Measurements from ENCODE around the gene VWC2L.

Gene VWC2L

GRCh38 chr2:214543386-214543955, 132.6 kb downstream of the VWC2L start:
- no peak for DNase-seq

DNA sequence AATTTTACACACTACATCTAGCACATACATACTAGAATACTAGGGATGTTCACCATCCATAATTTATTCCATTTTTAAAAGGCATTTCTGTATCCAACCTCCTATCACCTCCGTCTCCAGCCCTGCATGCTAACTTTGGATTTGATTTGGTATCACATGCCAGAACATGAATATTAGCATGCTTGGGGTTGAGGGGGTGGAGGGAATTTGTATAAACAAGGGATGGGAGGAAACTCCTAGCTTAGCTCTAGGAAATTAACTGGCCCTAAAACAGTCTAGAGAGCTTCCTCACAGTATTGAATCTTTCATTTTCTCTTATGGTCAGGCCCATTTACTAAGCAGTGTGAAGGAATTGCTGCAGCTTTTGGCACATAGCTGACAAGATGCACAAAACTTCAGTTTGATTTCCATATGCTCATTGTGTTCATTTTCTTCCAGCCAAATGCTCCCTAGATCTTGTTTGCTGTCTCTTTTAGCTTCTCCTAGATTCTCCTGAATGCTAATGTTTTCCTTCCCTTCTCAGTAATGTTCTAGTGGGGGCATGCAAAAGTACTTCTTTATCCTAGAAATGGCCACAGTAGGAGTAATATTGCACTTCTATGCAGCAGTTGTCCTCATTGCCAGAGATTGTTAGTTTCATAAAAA, 135.2 kb downstream of the VWC2L start:
- no peak for DNase-seq

GRCh38 chr2:214547931-214548330, 137.1 kb downstream of the VWC2L start:
- no peak for DNase-seq

DNA sequence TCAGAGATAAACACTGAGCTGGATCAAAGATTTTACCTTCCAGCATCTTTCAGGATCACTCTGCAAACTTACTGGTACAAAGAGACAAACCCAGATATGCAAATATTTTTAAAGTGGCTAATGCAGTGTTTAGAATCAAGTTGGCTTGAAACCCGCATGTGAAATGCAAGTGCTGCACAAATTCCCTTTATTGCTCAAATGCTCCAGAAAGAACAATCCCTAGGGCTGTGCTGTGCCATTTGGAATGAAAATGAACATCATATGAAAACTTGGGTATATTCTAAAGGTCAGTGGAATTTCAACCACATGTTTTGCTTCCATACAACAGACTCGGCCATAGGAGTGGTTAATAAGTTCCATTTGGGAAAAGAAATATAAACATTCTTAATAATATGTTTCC, 139.1 kb downstream of the VWC2L start:
- no peak for DNase-seq

GRCh38 chr2:214550786-214551185, 139.9 kb downstream of the VWC2L start:
- no peak for DNase-seq

- no peak for DNase-seq
Measured at GRCh38 chr2:214557884-214558283, 147.0 kb downstream of the VWC2L start.

DNA sequence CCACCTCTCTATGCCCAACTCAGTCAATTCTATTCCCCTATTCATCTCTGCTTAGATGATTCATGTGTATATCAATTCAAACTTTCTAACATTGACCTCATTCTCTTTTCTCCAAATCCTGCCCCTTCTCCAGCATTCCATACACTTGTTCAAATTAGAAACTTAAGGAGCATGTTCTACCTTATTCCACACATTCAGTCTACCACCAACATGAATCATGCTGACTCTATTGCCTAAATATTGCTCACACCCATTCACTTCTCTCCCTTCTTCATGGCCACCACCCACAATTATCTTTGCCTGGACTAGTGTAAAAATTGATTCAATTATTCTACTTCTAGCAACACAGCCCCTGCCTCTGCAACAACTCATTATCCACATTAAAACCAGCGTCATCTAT, 147.5 kb downstream of the VWC2L start:
- no peak for DNase-seq

DNA sequence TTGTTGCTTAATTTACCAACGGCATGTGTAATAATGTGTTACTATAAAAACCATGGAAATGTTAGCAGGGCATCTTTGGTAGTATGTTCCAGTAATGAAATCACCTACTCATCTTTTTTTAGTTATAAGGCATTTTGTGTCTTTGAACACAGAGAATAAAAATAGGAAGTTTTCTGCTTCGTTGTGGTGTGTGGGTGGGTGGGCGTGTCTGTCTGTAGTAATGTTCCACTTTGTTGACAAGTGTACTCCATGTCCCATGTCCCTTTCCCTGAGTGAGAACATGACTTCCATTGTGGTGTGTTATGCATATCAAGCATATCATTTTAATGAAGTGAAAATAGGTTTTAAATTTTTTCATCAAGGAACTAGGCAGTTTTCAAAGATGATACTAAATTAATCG, 149.3 kb downstream of the VWC2L start:
- no peak for DNase-seq

DNA sequence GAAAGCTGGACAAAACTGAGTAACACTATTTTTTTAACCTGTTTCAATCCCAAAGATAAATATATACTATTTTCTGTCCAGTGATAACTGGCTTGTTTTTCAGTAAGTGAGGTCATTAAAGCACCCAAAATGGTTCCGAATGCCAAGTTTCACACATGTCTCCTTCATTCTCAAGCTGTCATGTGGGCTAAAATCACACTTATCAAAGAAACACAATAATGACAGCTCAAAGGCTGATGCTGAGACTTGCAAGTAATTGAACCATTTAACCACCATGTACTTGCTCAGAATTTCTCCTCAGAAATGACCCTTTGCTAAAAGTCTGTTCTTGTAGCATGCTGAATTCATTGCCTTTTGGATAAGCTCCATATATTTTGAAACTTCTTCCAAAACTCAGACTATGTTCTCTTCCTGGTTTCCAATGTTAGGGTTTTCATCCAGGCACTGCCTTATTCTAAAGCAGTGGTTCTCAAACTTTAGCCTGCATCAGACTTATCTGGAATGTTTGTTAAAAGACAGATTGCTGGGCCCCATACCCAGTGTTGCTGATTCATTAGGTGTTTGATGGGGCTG, 149.8 kb downstream of the VWC2L start:
- no peak for DNase-seq

- DNase-seq, result no peak
Measured at GRCh38 chr2:214565246-214565645, 154.4 kb downstream of the VWC2L start.

DNA sequence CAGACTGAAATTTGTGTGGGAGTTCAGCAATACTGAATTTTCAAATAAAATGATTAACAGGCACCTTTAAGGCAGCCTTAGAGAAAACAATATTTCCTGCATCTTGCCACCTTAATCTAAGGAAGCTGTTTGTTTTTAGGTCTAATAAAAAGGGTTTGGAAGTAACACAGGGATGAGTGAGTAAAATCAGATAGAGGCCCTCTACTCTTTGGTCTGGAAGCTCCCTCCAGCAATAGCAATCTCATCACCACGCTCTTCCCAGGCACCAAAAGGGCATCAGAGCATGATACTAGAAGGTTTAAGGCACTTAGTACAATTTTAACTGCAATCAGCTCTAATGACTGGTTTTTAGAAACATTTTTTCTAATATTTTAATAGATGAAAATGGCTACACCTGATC, 155.6 kb downstream of the VWC2L start:
- no peak for DNase-seq

DNA sequence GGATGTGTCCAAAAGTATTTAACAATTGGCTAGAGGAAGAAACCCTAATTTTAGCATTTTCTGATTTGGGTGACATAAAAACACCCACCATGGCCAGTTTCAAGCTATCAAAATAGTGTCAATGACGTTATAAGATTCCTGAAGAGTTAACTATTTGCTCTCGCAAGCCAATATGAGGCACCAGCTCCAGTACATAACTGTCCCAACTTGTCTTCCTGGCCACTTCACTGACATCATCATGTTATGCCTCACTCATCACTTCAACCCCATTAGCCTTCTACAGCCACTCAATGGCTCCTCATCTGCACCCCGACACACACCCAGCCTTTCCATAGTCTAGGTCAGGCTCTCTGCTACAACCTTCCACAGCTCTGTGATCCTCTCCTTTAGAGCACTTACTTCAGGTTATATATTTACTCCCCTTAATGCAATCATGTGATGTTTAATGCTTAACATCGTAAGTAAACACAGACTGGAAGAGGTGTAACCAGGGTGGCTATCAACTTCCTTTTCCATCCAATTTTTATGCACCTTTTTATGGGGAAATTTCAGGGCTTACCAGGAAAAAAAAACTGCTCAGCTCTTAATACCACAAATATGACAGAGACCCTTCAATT, 158.7 kb downstream of the VWC2L start:
- DNase-seq, result no peak

- DNase-seq, result no peak
Measured at GRCh38 chr2:214574084-214574781, 163.4 kb downstream of the VWC2L start.

- no peak for DNase-seq
Measured at GRCh38 chr2:214575030-214575429, 164.2 kb downstream of the VWC2L start.

DNA sequence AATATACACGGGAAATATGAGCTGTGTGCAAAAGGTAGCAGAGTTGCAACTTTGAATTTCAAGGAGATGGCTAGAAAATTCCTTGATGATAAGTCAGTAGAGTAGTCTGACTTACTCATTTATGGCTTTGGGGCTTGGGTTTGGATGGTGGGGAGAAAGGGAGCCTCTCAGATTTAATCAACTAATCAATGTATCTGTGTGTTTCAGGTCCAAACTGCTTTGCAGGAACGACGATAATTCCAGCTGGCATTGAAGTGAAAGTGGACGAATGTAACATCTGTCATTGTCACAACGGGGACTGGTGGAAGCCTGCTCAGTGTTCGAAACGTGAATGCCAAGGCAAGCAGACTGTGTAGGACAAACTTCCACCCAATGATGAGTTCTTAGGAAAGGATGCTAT, 164.6 kb downstream of the VWC2L start:
- no peak for DNase-seq

DNA sequence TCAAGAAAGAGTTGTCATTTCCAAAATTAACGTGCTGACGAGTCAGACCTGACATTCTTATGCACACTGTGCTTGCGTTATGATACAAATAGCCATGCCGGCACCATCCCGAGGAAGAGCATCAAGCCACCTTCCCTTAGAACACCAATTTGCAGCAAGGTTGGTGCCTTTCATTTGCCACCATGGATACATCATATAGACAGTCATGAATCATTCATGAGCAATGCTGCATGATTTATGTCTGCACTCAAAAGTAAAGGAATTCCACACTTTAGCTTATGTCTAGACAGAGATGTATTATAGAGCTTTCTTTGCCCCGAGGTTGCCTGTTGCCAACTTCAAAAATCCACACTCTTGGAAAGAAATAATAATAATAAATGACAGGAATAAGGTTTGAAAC, 166.9 kb downstream of the VWC2L start:
- DNase-seq, result no peak

GRCh38 chr2:214578442-214578841, 167.6 kb downstream of the VWC2L start:
- no peak for DNase-seq

DNA sequence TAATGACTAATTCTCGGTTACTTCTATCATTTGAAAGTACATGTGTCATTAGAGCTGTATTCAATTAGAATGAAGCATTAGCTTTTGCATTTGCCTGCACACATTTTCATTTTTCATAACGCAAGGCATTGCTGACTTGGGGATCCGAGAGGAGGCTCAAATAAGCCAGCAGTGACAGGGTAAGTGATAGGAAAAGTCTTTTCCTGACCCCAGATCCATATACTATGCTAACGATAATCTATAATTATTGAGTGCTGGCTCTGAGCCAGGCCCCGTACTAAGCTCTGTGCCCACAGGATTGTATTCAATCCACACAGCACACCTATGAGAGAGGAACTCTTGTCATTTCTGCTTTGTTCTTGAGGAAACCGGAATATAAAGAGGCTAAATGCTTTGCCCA, 168.2 kb downstream of the VWC2L start:
- DNase-seq, result no peak

GRCh38 chr2:214587442-214587841, 176.6 kb downstream of the VWC2L start:
- DNase-seq, result no peak

- DNase-seq, result no peak
Measured at GRCh38 chr2:214591366-214591765, 180.5 kb downstream of the VWC2L start.

GRCh38 chr2:214592011-214592410, 181.2 kb downstream of the VWC2L start:
- DNase-seq, result no peak

DNA sequence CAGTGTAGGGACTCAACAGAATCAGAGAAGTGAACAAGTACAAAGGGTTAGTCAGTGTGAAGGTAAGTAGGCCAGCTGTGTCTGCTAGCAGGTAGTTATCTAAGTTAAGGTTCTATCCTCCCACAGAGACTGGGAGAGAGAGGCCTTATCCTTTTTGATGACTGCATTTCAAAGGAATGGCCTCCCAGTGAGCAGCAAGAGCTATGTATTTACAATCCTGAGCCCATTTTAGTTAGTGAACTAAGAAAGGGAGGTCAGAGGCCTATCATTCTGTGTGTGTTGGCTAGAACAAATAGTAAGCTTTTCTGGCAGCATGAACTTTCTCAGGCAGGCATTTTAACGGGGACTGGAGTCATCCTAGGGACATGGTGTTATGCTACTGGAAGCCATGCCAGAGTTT, 182.9 kb downstream of the VWC2L start:
- DNase-seq, result no peak

- DNase-seq, result no peak
Measured at GRCh38 chr2:214601852-214602633, 191.2 kb downstream of the VWC2L start.

All from femur (tissue), 1 donor.